Measurements from ENCODE around the gene LRRC59. TPM values are rescaled to one million over a fixed set of nuclear protein-coding genes. Genes with fewer than 3 reads are reported as not detected.

Gene LRRC59
- total RNA-seq, 1 experiment from 2014 or later, result 306 TPM

DNA sequence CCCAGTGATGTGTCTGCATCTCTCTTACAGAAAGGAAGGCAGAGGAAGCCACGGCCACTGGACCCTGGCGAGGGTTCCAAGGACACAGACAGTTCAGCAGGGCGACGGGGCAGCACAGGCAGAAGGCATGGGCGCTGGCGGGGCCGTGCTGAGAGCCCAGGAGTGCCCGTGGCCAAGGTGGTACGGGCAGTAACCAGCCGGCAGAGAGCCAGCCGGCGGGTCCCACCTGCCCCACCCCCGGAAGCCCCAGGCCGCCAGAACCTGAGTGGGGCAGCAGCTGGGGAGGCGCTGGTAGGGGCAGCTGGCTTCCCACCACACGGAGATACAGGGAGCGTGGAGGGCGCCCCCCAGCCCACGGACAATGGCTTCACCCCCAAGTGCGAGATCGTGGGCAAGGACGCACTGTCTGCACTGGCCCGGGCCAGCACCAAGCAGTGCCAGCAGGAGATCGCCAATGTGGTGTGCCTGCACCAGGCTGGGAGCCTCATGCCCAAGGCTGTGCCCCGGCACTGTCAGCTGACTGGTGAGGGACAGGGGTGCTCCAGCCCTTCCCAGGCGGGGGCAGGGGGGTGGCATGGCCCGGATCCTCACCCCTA lies 43.6 kb downstream of the LRRC59 start:
- BruUV-seq (replicated peaks), result no TSS peak
- ChIA-PET POLR2A (interaction anchor here (0.6 to 1.3 kb wide), 2 partner anchors 8 to 12 kb away, joined by 3 read pairs; no protein-coding TSS in a partner anchor), CTCF (interaction anchor here (0.8 kb wide), 2 partner anchors 8 to 126 kb away, joined by 3 to 4 read pairs; no protein-coding TSS in a partner anchor)
- H3K27ac Mint-ChIP-seq (ENCODE audit: low read depth, unreplicated experiment), result no peak overlapping the region
- peaks cover 13% of the 10 kb centered on the region for H3K4me1 Mint-ChIP-seq (ENCODE audit: insufficient read depth, unreplicated experiment)
- intact Hi-C loops (cut with micrococcal nuclease), result no loop called here
- H3K9me3 Mint-ChIP-seq (ENCODE audit: unreplicated experiment), result no peaks in the 10 kb centered on the region
- TF ChIP-seq CTCF (IDR thresholded peaks at IDR 0.05; ENCODE audit: unreplicated experiment), result no peak
- no peaks in the 10 kb centered on the region for H3K27me3 Mint-ChIP-seq (ENCODE audit: insufficient read depth, unreplicated experiment)
- H3K4me3 Mint-ChIP-seq (ENCODE audit: unreplicated experiment), result no peak overlapping the region
- DNase-seq (ENCODE audit: unreplicated experiment), result no peak
- peaks cover 23% of the 10 kb centered on the region for H3K36me3 Mint-ChIP-seq (ENCODE audit: insufficient read depth, unreplicated experiment)

GRCh38 chr17:50352693-50353599 lies 44.4 kb downstream of the LRRC59 start:
- DNase-seq (ENCODE audit: unreplicated experiment), result no peak
- Mint-ChIP-seq H3K27ac (ENCODE audit: low read depth, unreplicated experiment) (peak overlapping the region; percentile 25), H3K36me3 (ENCODE audit: insufficient read depth, unreplicated experiment) (peaks cover 18% of the 10 kb centered on the region), H3K4me3 (ENCODE audit: unreplicated experiment) (no peak overlapping the region), H3K27me3 (ENCODE audit: insufficient read depth, unreplicated experiment) (no peaks in the 10 kb centered on the region), H3K9me3 (ENCODE audit: unreplicated experiment) (no peaks in the 10 kb centered on the region), H3K4me1 (ENCODE audit: insufficient read depth, unreplicated experiment) (peaks cover 20% of the 10 kb centered on the region)
- intact Hi-C loops (cut with micrococcal nuclease), result no loop called here
- POLR2A ChIA-PET, result interaction anchor here (0.6 to 1.9 kb wide), 3 partner anchors 10 to 366 kb away, joined by 3 to 7 read pairs (median 4); partner anchors contain the start of gene LUC7L3
- CTCF ChIA-PET, result interaction anchor here (1.2 to 2.4 kb wide), 2 partner anchors 9 to 44 kb away, joined by 3 to 13 read pairs; partner anchors contain the start of gene LRRC59
- no peak for TF ChIP-seq CTCF (IDR thresholded peaks at IDR 0.05; ENCODE audit: unreplicated experiment)
- no TSS peak for BruUV-seq (replicated peaks)

GRCh38 chr17:50352072-50352692 lies 45.1 kb downstream of the LRRC59 start:
- DNase-seq (ENCODE audit: unreplicated experiment), result no peak
- Mint-ChIP-seq H3K4me1 (ENCODE audit: insufficient read depth, unreplicated experiment) (peaks cover 22% of the 10 kb centered on the region), H3K27ac (ENCODE audit: low read depth, unreplicated experiment) (peak overlapping the region; percentile 25), H3K36me3 (ENCODE audit: insufficient read depth, unreplicated experiment) (peaks cover 13% of the 10 kb centered on the region), H3K27me3 (ENCODE audit: insufficient read depth, unreplicated experiment) (no peaks in the 10 kb centered on the region), H3K4me3 (ENCODE audit: unreplicated experiment) (no peak overlapping the region), H3K9me3 (ENCODE audit: unreplicated experiment) (no peaks in the 10 kb centered on the region)
- intact Hi-C loops (cut with micrococcal nuclease), result no loop called here
- ChIA-PET CTCF (interaction anchor here (0.6 to 2.4 kb wide), 3 partner anchors 10 to 183 kb away, joined by 3 to 13 read pairs (median 3); partner anchors contain the start of gene LRRC59), POLR2A (interaction anchor here (0.6 to 1.9 kb wide), 3 partner anchors 10 to 367 kb away, joined by 3 to 7 read pairs (median 4); partner anchors contain the start of gene LUC7L3)
- no peak for TF ChIP-seq CTCF (IDR thresholded peaks at IDR 0.05; ENCODE audit: unreplicated experiment)
- BruUV-seq (replicated peaks), result no TSS peak
